ENCODE measurements around the gene USH1G. TPM values are rescaled to one million over a fixed set of nuclear protein-coding genes. Genes with fewer than 3 reads are reported as not detected.

The USH1G gene
- total and polyA plus RNA-seq, 12 donors: not detected

DNA sequence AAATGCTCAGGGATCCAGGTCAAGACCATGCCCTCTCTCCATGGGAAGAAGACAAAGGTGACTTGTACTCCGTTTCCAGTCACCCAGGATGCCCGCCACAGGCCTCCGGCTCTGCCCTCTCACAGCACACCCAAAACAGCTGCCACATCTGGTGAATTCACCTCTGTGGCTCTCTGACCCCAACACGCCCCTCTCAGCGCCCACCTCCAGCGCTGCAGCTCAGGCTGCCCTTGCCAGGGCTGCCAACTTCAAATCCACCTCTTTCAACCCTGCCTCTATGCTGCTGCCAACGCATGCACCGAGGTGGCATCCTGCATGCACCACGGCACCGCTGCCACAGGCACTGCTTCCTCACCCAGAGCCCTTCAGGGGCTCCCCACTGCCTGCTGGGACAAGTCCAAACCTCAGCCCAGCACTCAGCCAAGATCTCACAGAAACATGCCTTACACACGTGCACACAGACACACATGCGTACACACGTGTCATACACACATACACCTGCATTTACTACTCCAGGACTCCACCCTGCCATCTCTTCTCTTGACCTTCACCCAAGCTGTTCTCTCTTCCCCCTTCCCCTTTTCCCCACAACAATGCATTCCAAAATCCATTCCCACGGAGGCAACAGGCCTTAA, 42.0 kb upstream of the USH1G start:
- Histone ChIP-seq H3K27me3 (no peaks in the 10 kb centered on the region), H3K4me1 (peaks cover 0 to 16% (median 12%) of the 10 kb centered on the region in 9 donors), H3K4me3 (no peak overlapping the region), H3K9me3 (no peaks in the 10 kb centered on the region), H3K36me3 (peaks cover 0 to 16% (median 0%) of the 10 kb centered on the region in 9 donors), H3K27ac (no peak overlapping the region)
- no peak for ATAC-seq
- intact Hi-C loops (cut with DNase I): loop anchor here in 9 of 10 donors (5.0 to 10.0 kb wide), 7 partner anchors 42 to 242 kb away; partner anchors contain the start of genes MRPL58 (in 6 of the 9) and NUP85 (in 2 of the 9)
- WGBS, 2 donors: 84 to 90% methylated on average over 14 of the region's 14 CpGs
- DNase-seq: no peak
- no peak for TF ChIP-seq CTCF (IDR thresholded peaks at IDR 0.05)

GRCh38 chr17:74964246-74964761, 41.2 kb upstream of the USH1G start:
- Histone ChIP-seq H3K9me3 (no peaks in the 10 kb centered on the region), H3K27ac (no peak overlapping the region), H3K4me3 (no peak overlapping the region), H3K27me3 (no peaks in the 10 kb centered on the region), H3K36me3 (peaks cover 0 to 21% (median 0%) of the 10 kb centered on the region in 9 donors), H3K4me1 (peaks cover 0 to 11% (median 4%) of the 10 kb centered on the region in 9 donors)
- no peak for TF ChIP-seq CTCF (IDR thresholded peaks at IDR 0.05)
- intact Hi-C loops (cut with DNase I): loop anchor here in 9 of 10 donors (5.0 to 10.0 kb wide), 7 partner anchors 43 to 243 kb away; partner anchors contain the start of genes MRPL58 (in 6 of the 9) and NUP85 (in 2 of the 9)
- DNase-seq: no peak
- ATAC-seq: no peak
- 91% methylated on average over 12 of the region's 12 CpGs for WGBS, 2 donors

GRCh38 chr17:74963656-74964055, 40.6 kb upstream of the USH1G start:
- TF ChIP-seq CTCF (IDR thresholded peaks at IDR 0.05): no peak
- H3K27ac ChIP-seq: no peak overlapping the region
- ATAC-seq (no peak), DNase-seq (no peak)
- H3K27me3 ChIP-seq: no peaks in the 10 kb centered on the region
- peaks cover 0 to 23% (median 0%) of the 10 kb centered on the region in 9 donors for H3K36me3 ChIP-seq
- no peaks in the 10 kb centered on the region for H3K9me3 ChIP-seq
- intact Hi-C loops (cut with DNase I): loop anchor here in 9 of 10 donors (5.0 to 10.0 kb wide), 7 partner anchors 44 to 244 kb away; partner anchors contain the start of genes MRPL58 (in 6 of the 9) and NUP85 (in 2 of the 9)
- H3K4me1 ChIP-seq: peaks cover 0 to 9% (median 4%) of the 10 kb centered on the region in 9 donors
- no peak overlapping the region for H3K4me3 ChIP-seq
- WGBS, 2 donors: 75 to 82% methylated on average over 12 of the region's 12 CpGs

GRCh38 chr17:74962622-74963394, 39.8 kb upstream of the USH1G start:
- H3K9me3 ChIP-seq: no peaks in the 10 kb centered on the region

More at GRCh38 chr17:74962622-74963394, 39.8 kb upstream of the USH1G start:
- Histone ChIP-seq H3K27me3 (no peaks in the 10 kb centered on the region), H3K4me1 (peaks cover 0 to 6% (median 4%) of the 10 kb centered on the region in 9 donors), H3K4me3 (no peak overlapping the region), H3K27ac (no peak overlapping the region), H3K36me3 (peaks cover 0 to 30% (median 0%) of the 10 kb centered on the region in 9 donors)
- intact Hi-C loops (cut with DNase I): loop anchor here in 9 of 10 donors (5.0 to 10.0 kb wide), 7 partner anchors 44 to 244 kb away; partner anchors contain the start of genes MRPL58 (in 6 of the 9) and NUP85 (in 2 of the 9)
- DNase-seq (no peak), ATAC-seq (no peak)
- no peak for TF ChIP-seq CTCF (IDR thresholded peaks at IDR 0.05)
- 91 to 95% methylated on average over 18 of the region's 18 CpGs for WGBS, 2 donors

Measured in heart right ventricle (tissue), 16 donors.